Immature natural killer cell (primary cell): ENCODE data around the gene PTPRE. TPM values are rescaled to one million over a fixed set of nuclear protein-coding genes. Genes with fewer than 3 reads are reported as not detected.

Source experiments
- DNase-seq, 3 donors: peaks; one replicate each; pipeline ENCODE4 v3.0.0; 2022; ENCODE audit warnings: mixed read lengths in 1 of 3
- H3K27ac Mint-ChIP-seq, 6 donors: one replicate each; pipeline ENCODE4 v1.8.0; 2020; ENCODE audit warnings: mixed read lengths in 6 of 6, mild to moderate bottlenecking in 5 of 6, inconsistent platforms in 4 of 6, moderate library complexity in 3 of 6
- H3K27me3 Mint-ChIP-seq, 3 donors: one replicate each; pipeline ENCODE4 v1.8.0; 2020 to 2021; ENCODE audit warnings: low read depth in 3 of 3, mild to moderate bottlenecking in 3 of 3, mixed read lengths in 3 of 3, moderate library complexity in 3 of 3, inconsistent platforms in 1 of 3
- H3K36me3 Mint-ChIP-seq, 3 donors: one replicate each; pipeline ENCODE4 v1.8.0; 2020; ENCODE audit warnings: mixed read lengths in 3 of 3, inconsistent platforms in 2 of 3, mild to moderate bottlenecking in 2 of 3
- H3K4me1 Mint-ChIP-seq, 2 donors: one replicate each; pipeline ENCODE4 v1.8.0; 2020; ENCODE audit warnings: inconsistent platforms in 2 of 2, mild to moderate bottlenecking in 2 of 2, mixed read lengths in 2 of 2, moderate library complexity in 1 of 2
- H3K4me3 Mint-ChIP-seq, 5 donors: one replicate each; pipeline ENCODE4 v1.8.0; 2020; ENCODE audit warnings: mild to moderate bottlenecking in 5 of 5, mixed read lengths in 5 of 5, inconsistent platforms in 3 of 5, moderate library complexity in 3 of 5
- H3K9me3 Mint-ChIP-seq, 6 donors: one replicate each; pipeline ENCODE4 v1.8.0; 2020; ENCODE audit warnings: mild to moderate bottlenecking in 6 of 6, mixed read lengths in 6 of 6, inconsistent platforms in 4 of 6, moderate library complexity in 3 of 6
- polyA plus RNA-seq, 3 donors: library from polyadenylated mRNA; unstranded; fragments of 300-500 nt; fragmentation: Illumina TruSeq; gene quantifications; one replicate each; pipeline ENCODE4 v1.2.3, GENCODE V29; 2021

Gene PTPRE
- polyA plus RNA-seq, 3 donors from 2014 or later = 35.7 to 73.1 (median 40.3) TPM

DNA sequence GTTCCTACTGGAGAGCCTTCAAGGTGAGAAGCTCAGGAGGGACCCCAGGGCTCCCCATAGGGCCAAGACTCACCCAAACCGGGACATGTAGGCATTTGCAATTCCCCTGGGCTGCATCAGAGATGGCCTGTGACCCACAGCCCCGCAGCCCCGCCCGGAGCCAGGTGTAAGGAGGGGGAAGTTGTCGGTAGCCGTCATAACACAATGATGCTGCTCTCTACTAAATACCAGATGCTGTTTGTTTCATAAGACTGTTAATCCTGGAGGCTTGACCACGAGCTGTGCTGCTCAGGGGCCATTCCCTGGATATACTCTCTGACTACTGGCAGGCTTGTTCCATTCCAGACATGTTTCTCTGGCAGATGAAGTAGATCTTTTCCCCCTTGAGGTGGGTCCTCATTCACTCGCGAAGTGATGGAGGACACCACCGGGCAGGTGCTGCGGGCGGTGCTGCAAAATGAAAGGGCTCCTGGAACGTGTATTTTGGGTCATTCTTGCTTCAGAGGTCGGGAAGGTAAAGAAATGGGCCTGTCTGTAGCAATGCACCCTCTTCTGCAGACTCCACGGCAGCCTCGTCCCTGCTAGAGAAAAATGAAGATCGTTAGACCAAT is 158.2 kb downstream of the PTPRE start:
- no peak for DNase-seq
- H3K36me3 Mint-ChIP-seq = peaks cover 39 to 64% (median 40%) of the 10 kb centered on the region in 3 donors

DNA sequence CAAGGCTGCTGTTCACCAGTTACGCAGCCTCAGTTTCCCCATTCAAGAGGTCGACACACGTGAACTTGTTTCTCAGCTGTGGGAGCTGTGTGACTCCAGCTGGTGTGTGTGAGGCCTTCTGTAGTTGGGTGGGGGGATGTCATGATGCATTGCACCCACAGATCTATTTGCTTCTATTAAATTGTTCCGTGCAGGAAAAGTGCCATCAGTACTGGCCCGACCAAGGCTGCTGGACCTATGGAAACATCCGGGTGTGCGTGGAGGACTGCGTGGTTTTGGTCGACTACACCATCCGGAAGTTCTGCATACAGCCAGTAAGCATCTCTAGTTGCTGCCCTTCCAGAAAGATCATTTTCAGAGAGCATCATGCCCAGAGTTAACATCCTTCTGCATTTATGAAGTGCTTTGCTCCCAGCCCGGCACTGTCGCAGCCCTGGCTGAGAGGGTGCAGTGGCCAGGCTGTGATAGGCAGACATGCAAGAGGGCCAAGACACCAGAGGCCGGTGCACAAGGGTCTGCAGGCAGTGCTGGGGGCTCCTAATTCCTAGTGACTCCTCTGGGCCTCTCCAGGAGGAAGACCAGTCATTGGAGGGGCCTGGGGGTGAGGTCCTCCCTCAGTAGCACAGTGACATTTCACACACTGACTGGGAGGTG is 159.1 kb downstream of the PTPRE start:
- Mint-ChIP-seq H3K4me1 (peaks cover 77 to 78% of the 10 kb centered on the region in 2 donors), H3K27me3 (peaks cover 24 to 36% (median 30%) of the 10 kb centered on the region in 3 donors), H3K27ac (peak overlapping the region; percentile 90 to 100 (median 95)), H3K4me3 (peak overlapping the region; percentile 63 to 88 (median 80)), H3K36me3 (peaks cover 33 to 64% (median 38%) of the 10 kb centered on the region in 3 donors), H3K9me3 (peaks cover 0 to 3% (median 0%) of the 10 kb centered on the region in 6 donors)
- DNase-seq = no peak

More for the DNA sequence above, 158.2 kb downstream of the PTPRE start:
- Mint-ChIP-seq H3K4me1 (peaks cover 85 to 87% of the 10 kb centered on the region in 2 donors), H3K4me3 (peak overlapping the region; percentile 63 to 88 (median 84)), H3K27ac (peak overlapping the region; percentile 90 to 100 (median 95)), H3K27me3 (peaks cover 21 to 41% (median 30%) of the 10 kb centered on the region in 3 donors), H3K9me3 (peaks cover 0 to 3% (median 0%) of the 10 kb centered on the region in 6 donors)

DNA sequence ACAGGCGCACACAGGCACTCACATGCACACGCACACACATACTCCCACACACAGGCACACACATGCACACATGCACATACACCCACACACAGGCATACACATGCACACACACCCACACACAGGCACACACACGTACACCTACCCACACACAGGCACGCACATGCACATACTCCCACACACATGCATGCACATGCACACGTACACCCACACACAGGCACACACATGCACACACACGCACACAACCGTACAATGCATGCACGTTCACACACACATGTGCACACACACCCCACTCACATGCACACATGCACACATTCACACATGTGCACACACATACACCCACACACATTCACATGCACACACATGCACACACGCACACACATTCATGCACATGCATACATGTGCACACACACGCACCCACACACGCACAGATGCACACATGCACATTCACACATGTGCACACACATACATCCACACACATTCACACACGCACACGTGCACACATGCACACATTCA is 160.0 kb downstream of the PTPRE start:
- peak overlapping the region; percentile 19 to 88 (median 80) for H3K4me3 Mint-ChIP-seq
- no peak for DNase-seq

DNA sequence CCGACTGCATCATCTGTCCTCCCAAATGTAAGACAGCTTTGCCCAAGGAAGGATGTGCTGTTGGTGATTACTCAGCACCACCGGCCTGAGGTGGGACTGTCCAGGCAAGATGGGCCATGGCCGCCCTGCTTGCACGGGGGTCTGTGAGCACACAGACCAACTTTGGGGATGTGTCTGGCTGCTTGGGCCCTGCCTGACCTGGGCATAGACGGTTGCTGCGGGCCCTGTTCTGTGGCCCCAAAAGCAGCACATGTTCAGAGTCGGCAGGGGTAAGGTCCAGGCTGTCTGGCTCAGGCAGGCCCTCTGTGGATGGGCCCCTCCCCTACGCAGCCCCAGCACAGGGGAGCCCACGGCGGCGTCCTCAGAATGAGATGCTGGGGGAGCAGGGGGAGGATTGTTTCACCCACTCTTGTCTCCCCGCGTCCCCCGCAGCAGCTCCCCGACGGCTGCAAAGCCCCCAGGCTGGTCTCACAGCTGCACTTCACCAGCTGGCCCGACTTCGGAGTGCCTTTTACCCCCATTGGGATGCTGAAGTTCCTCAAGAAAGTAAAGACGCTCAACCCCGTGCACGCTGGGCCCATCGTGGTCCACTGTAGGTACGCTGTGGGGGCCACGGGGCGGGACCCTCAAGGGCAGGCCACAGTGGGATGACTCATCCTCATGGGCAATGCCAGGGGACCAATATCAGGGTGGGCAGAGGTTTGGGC is 160.9 kb downstream of the PTPRE start:
- H3K36me3 Mint-ChIP-seq = peaks cover 35 to 69% (median 42%) of the 10 kb centered on the region in 3 donors
- peak overlapping the region; percentile 23 to 97 (median 88) for H3K27ac Mint-ChIP-seq
- peaks cover 19 to 31% (median 21%) of the 10 kb centered on the region in 3 donors for H3K27me3 Mint-ChIP-seq
- DNase-seq = no peak
- peak overlapping the region in 3 of 5 donors; percentile 80 to 88 (median 87) for H3K4me3 Mint-ChIP-seq
- peaks cover 0 to 3% (median 0%) of the 10 kb centered on the region in 6 donors for H3K9me3 Mint-ChIP-seq
- H3K4me1 Mint-ChIP-seq = peaks cover 64 to 66% of the 10 kb centered on the region in 2 donors

More for the DNA sequence above, 160.0 kb downstream of the PTPRE start:
- H3K27me3 Mint-ChIP-seq = peaks cover 24 to 35% (median 28%) of the 10 kb centered on the region in 3 donors
- H3K27ac Mint-ChIP-seq = peak overlapping the region; percentile 57 to 97 (median 94)
- peaks cover 68 to 73% of the 10 kb centered on the region in 2 donors for H3K4me1 Mint-ChIP-seq
- peaks cover 0 to 3% (median 0%) of the 10 kb centered on the region in 6 donors for H3K9me3 Mint-ChIP-seq
- H3K36me3 Mint-ChIP-seq = peaks cover 32 to 66% (median 42%) of the 10 kb centered on the region in 3 donors

DNA sequence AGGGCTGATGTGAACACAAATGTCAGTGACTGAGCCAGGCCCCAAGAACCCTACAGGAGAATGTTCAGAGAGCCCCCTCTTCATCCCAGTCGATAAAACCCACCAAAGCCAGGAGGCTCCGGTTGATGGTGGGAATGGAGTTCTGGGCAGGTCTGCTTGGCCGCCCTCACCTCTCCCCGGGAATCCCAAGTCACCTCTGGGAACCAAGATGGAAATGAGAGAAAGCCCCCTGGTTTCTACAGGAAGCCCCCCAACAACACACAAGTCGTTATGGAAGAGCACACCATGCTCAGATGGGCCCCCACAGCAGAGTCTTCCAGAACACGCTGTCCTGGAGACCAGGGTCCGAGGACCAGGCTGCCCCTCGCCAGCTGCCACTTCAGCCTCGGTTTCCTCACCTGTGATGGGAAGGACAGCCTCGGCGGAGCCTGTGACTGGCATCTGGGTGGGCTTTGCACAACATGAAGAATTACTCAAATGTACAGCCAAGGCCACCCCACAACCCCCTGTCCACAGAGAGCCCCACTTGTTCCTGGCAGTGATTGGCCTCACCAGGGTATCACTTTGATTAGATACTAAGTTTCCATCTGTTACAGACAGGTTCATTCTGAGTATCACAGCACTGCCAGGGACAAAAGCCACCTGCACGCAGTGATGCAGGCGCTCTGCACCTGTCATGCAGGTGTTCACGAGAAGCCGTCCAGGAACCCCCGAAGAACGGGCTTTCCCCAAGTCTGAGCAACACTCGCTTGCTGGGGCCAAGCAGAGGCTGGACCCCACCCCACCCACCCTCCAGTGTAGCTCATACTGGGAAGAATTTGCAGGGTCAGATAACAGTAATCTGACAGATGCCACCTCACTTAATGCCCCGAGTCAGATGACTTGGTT is 161.7 kb downstream of the PTPRE start:
- Mint-ChIP-seq H3K27me3 (peaks cover 12 to 26% (median 13%) of the 10 kb centered on the region in 3 donors), H3K4me3 (no peak overlapping the region), H3K9me3 (peaks cover 0 to 3% (median 0%) of the 10 kb centered on the region in 6 donors), H3K27ac (peak overlapping the region; percentile 61 to 87 (median 68)), H3K4me1 (peaks cover 64 to 65% of the 10 kb centered on the region in 2 donors), H3K36me3 (peaks cover 40 to 74% (median 45%) of the 10 kb centered on the region in 3 donors)
- DNase-seq = no peak

DNA sequence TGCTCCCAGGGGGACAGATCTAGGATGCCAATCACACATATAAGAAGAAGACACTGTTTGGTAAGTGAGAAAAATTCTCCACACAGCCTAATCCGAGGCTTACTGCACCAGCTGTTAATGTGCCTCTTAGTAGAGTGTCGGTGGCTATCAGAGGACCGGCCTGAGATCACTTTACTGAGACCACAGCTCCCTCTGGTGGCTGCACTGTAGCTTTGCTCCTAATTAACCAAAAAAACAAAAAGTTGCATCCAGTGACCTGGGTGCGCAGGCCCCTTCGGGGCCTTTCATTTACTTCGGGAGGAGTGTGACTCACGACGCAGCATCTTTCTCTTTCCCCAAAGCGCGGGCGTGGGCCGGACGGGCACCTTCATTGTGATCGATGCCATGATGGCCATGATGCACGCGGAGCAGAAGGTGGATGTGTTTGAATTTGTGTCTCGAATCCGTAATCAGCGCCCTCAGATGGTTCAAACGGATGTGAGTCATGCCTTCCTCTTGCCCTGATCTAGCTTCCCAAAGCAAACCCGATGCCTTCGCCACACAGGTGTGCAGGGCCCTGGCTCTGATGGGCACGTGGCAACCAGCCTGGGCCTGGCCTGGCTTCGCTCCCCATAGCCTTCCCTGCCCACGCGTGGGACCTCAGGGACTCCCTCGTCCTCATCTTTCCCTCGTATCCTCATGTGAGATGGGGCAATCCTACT is 162.6 kb downstream of the PTPRE start:
- H3K36me3 Mint-ChIP-seq = peaks cover 43 to 77% (median 48%) of the 10 kb centered on the region in 3 donors
- DNase-seq = peak; percentile 77 to 82 (median 81)
- H3K4me3 Mint-ChIP-seq = peak overlapping the region in 1 of 5 donors; percentile 27
- H3K27ac Mint-ChIP-seq = peak overlapping the region; percentile 61 to 87 (median 68)
- peaks cover 61 to 62% of the 10 kb centered on the region in 2 donors for H3K4me1 Mint-ChIP-seq
- peaks cover 8 to 22% (median 9%) of the 10 kb centered on the region in 3 donors for H3K27me3 Mint-ChIP-seq
- peaks cover 0 to 3% (median 0%) of the 10 kb centered on the region in 6 donors for H3K9me3 Mint-ChIP-seq

DNA sequence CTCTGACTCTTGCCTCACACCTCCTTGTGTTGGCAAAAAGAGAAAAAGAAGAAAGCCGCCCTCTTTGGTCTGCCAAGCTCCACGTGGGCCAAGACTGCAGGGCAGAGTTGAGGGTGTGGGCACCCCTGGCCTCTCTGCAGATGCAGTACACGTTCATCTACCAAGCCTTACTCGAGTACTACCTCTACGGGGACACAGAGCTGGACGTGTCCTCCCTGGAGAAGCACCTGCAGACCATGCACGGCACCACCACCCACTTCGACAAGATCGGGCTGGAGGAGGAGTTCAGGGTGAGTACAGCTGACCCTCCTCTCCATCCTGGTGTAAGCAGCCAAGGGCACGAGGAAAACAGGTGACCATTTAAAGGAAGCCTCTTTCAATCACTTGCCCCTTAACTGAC is 163.3 kb downstream of the PTPRE start:
- H3K27ac Mint-ChIP-seq = peak overlapping the region in 2 of 6 donors; percentile 49 to 87
- peaks cover 38 to 78% (median 44%) of the 10 kb centered on the region in 3 donors for H3K36me3 Mint-ChIP-seq
- peaks cover 2 to 15% (median 6%) of the 10 kb centered on the region in 3 donors for H3K27me3 Mint-ChIP-seq
- H3K4me3 Mint-ChIP-seq = no peak overlapping the region
- peaks cover 0 to 3% (median 0%) of the 10 kb centered on the region in 6 donors for H3K9me3 Mint-ChIP-seq
- DNase-seq = no peak
- peaks cover 54 to 59% of the 10 kb centered on the region in 2 donors for H3K4me1 Mint-ChIP-seq

DNA sequence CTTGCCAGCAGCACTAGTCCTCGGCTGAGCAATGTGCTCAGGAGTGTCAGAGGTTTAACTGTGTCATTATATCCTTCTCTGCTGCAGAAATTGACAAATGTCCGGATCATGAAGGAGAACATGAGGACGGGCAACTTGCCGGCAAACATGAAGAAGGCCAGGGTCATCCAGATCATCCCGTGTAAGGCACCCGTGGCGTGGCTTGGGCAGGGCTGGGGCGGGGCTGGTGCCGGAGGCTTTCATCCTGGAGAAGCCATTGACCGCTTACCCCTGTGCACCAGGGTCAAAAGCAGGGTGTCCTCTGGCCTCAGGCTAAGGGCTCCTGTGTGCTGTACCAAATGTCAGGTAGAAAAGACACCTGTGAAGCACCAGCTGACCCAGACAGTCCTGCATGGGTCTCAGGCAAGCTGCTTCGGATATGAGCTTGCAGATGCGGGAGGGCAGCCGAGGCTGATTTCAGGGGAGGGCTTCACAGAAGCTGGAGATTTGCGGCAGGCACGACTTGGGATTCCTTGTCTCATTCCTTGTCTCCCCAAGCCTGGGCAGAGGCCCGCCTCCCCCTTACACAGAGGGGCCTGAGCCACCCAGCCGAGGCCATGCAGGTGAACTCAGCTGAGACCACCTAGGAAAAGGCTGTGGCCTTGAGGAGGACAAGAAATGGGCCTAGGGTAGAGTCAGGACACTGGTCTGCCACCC is 164.0 kb downstream of the PTPRE start:
- Mint-ChIP-seq H3K27ac (peak overlapping the region in 3 of 6 donors; percentile 40 to 72 (median 62)), H3K4me3 (no peak overlapping the region), H3K27me3 (peaks cover 0 to 10% (median 6%) of the 10 kb centered on the region in 3 donors), H3K36me3 (peaks cover 35 to 78% (median 38%) of the 10 kb centered on the region in 3 donors), H3K9me3 (peaks cover 0 to 3% (median 0%) of the 10 kb centered on the region in 6 donors), H3K4me1 (peaks cover 50 to 59% of the 10 kb centered on the region in 2 donors)
- DNase-seq = no peak

DNA sequence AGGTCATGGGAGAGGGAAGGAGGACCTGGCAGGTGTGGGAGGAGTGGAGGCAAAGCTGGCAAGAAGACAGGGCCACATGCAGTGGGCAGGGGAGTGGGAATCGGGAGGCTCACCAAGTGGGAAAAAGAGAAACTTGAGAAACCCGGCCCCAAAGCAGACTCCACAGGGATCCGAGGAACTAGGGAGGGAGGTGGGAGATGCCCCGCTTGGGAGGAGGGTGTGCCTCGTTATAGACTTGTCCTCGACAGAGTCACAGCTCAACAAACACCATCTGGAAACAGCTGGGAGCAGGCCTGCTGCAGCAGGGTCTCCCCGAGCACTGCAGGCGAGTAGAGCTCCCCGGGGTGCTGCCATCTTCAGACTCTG is 164.5 kb downstream of the PTPRE start:
- Mint-ChIP-seq H3K4me3 (no peak overlapping the region), H3K9me3 (peaks cover 0 to 3% (median 0%) of the 10 kb centered on the region in 6 donors), H3K4me1 (peaks cover 44 to 56% of the 10 kb centered on the region in 2 donors), H3K27ac (peak overlapping the region in 3 of 6 donors; percentile 40 to 72 (median 62)), H3K27me3 (peaks cover 0 to 6% (median 6%) of the 10 kb centered on the region in 3 donors), H3K36me3 (peaks cover 30 to 79% (median 38%) of the 10 kb centered on the region in 3 donors)
- DNase-seq = no peak

DNA sequence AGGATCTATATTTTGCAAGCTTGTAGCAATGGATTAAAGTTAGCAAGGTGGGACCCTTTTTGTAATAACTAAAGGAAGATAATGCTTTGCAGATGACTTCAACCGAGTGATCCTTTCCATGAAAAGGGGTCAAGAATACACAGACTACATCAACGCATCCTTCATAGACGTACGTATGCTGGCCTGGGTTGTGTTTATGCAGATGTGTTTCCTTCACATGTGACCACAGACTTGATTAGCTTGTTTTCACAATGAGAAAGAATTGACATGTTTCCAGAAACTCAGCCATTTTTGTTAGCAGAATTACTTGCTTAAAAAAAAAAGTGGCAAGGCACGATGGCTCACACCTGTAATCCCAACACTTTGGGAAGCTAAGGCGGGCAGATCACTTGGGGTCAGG is 165.1 kb downstream of the PTPRE start:
- Mint-ChIP-seq H3K9me3 (peaks cover 0 to 3% (median 0%) of the 10 kb centered on the region in 6 donors), H3K27ac (no peak overlapping the region), H3K4me3 (no peak overlapping the region), H3K36me3 (peaks cover 23 to 78% (median 32%) of the 10 kb centered on the region in 3 donors), H3K27me3 (peaks cover 0 to 6% (median 2%) of the 10 kb centered on the region in 3 donors), H3K4me1 (peaks cover 38 to 50% of the 10 kb centered on the region in 2 donors)
- DNase-seq = no peak

DNA sequence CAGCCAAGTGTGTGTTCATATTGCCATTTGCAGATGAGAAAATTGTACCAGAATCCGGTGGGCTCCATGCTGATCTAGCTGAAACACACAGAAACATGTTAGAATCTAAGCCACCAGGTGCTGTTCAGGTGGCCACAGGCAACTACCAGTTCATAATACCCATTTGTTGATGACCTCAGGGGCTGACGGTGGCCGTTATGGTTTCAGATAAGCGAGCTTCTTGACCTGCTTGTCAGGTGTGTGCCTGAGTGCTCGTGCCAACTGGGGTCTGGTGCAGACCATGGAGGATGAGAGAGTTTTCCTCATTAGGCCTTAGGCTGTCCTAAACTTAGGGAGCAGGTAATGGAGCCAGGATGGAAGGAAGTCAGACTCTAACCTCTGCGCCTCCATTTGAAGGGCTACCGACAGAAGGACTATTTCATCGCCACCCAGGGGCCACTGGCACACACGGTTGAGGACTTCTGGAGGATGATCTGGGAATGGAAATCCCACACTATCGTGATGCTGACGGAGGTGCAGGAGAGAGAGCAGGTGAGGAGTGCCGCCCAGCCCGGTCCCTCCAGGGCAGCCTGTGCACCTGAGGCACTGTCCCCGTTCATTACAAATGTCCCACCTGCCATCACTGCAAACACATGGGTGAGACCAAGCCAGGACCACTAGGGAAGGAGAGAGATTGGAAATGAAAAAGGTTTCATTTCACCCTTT is 166.2 kb downstream of the PTPRE start:
- Mint-ChIP-seq H3K27ac (peak overlapping the region in 5 of 6 donors; percentile 17 to 46 (median 36)), H3K36me3 (peaks cover 17 to 70% (median 26%) of the 10 kb centered on the region in 3 donors), H3K4me3 (peak overlapping the region in 1 of 5 donors; percentile 18), H3K9me3 (no peaks in the 10 kb centered on the region), H3K27me3 (peaks cover 0 to 3% (median 1%) of the 10 kb centered on the region in 3 donors), H3K4me1 (peaks cover 30 to 43% of the 10 kb centered on the region in 2 donors)
- DNase-seq = no peak
